Nephron progenitor cell (in vitro differentiated cells): ENCODE results near the gene HERPUD1.

Source experiments
- DNase-seq: peaks from one replicate; pipeline ENCODE4 v3.0.0; 2021
- H3K27ac Mint-ChIP-seq: 2 replicates; pipeline ENCODE4 v1.8.0; 2021; ENCODE audit warnings: mild to moderate bottlenecking, moderate library complexity, mixed read lengths
- H3K27me3 Mint-ChIP-seq: 2 replicates; pipeline ENCODE4 v1.8.0; 2021; ENCODE audit warnings: mild to moderate bottlenecking, low read depth, mixed read lengths; ENCODE audit not compliant: poor library complexity
- H3K36me3 Mint-ChIP-seq: 2 replicates; pipeline ENCODE4 v1.8.0; 2021; ENCODE audit warnings: low read depth, mixed read lengths
- H3K4me1 Mint-ChIP-seq: 2 replicates; pipeline ENCODE4 v1.8.0; 2021; ENCODE audit warnings: mixed read lengths
- H3K4me3 Mint-ChIP-seq: 2 replicates; pipeline ENCODE4 v1.8.0; 2021; ENCODE audit warnings: mild to moderate bottlenecking, moderate library complexity, mixed read lengths
- H3K9me3 Mint-ChIP-seq: 2 replicates; pipeline ENCODE4 v1.8.0; 2021; ENCODE audit warnings: mild to moderate bottlenecking, moderate library complexity, mixed read lengths
- TF ChIP-seq, protein P1 (sequence below): fragments of 200-600 bp; sonication (generic); IDR thresholded peaks from 2 replicates; pipeline ENCODE4 v1.5.0; 2021; ENCODE audit warnings: antibody characterized with exemption

Gene HERPUD1

DNA sequence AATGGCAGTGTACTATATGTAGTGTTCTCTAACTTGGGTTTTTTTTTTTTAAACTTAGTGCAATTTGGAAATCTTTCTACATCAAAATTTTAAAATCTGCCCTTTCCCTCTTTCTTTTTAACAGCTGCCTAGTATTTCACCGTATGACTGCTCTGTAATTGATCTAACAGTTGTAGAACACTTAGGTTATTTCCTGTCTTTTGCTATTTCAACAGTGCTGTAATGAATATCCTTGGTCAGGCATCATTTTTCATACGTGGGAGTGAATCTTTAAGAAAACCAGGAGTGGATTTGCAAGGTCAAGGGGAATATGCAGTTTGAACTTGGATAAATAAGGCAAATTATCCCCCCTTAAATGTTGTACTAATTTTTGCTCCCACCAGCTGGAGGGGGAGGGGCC is 61.3 kb downstream of the HERPUD1 start:
- peaks cover 87% of the 10 kb centered on the region for H3K27me3 Mint-ChIP-seq
- H3K36me3 Mint-ChIP-seq: no peaks in the 10 kb centered on the region

DNA sequence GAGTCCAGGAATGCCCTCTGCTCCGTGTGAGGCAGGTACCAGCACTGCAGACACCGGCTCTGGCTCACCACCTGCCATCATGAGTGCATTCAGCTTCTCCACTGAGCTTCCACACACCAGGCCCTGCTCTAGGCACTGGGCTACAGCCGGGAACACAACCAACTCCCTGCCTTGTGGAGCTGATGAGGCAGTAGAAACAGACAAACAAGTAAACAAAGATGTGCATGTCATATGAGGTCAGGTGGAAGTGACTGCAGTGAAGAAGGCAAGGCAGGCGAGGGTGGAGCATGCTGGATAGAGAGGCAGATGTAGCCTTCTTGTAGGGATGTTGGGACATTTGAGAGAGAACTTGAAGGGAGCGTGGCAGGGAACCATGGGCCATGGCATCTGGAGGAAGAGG is 62.4 kb downstream of the HERPUD1 start:
- Mint-ChIP-seq H3K4me1 (peaks cover 14% of the 10 kb centered on the region), H3K9me3 (no peaks in the 10 kb centered on the region), H3K27me3 (peaks cover 76% of the 10 kb centered on the region), H3K36me3 (no peaks in the 10 kb centered on the region), H3K4me3 (no peak overlapping the region), H3K27ac (no peak overlapping the region)
- no peak for DNase-seq
- TF ChIP-seq, protein P1, sequence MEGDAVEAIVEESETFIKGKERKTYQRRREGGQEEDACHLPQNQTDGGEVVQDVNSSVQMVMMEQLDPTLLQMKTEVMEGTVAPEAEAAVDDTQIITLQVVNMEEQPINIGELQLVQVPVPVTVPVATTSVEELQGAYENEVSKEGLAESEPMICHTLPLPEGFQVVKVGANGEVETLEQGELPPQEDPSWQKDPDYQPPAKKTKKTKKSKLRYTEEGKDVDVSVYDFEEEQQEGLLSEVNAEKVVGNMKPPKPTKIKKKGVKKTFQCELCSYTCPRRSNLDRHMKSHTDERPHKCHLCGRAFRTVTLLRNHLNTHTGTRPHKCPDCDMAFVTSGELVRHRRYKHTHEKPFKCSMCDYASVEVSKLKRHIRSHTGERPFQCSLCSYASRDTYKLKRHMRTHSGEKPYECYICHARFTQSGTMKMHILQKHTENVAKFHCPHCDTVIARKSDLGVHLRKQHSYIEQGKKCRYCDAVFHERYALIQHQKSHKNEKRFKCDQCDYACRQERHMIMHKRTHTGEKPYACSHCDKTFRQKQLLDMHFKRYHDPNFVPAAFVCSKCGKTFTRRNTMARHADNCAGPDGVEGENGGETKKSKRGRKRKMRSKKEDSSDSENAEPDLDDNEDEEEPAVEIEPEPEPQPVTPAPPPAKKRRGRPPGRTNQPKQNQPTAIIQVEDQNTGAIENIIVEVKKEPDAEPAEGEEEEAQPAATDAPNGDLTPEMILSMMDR: no peak

More for the DNA sequence above, 61.3 kb downstream of the HERPUD1 start:
- Mint-ChIP-seq H3K4me3 (no peak overlapping the region), H3K27ac (no peak overlapping the region), H3K4me1 (peaks cover 12% of the 10 kb centered on the region), H3K9me3 (no peaks in the 10 kb centered on the region)
- DNase-seq: no peak
- TF ChIP-seq, protein P1: no peak
